SH-SY5Y (cell line): ENCODE measurements around the gene SIL1.

ENCODE experiments used
- GATA2 ChIP-seq: IDR thresholded peaks from 2 replicates; pipeline ENCODE4 v1.6.1; 2011; ENCODE audit warnings: mild to moderate bottlenecking, low read depth, low read length
- GATA3 ChIP-seq: IDR thresholded peaks from 2 replicates; pipeline ENCODE4 v1.6.1; 2011; ENCODE audit warnings: low read depth, mild to moderate bottlenecking, low read length, moderate library complexity

- no peak for TF ChIP-seq GATA3
- no peak for TF ChIP-seq GATA2
These were observed 284.4 kb downstream of the SIL1 start for GRCh38 chr5:138913773-138914172.
